Limb (tissue), 2 donors: ENCODE results near the gene HLCS.
"Not testable (repeated sequence)": the region's sequence is repeated elsewhere in the genome, so short reads cannot be mapped to it uniquely, and the experiment has no call there.

Experiments used
- DNase-seq, 2 donors: peaks; one replicate each; pipeline ENCODE4 v3.0.0-alpha.2; 2016; ENCODE audit errors: extremely low spot score in 2 of 2

The HLCS gene

DNA sequence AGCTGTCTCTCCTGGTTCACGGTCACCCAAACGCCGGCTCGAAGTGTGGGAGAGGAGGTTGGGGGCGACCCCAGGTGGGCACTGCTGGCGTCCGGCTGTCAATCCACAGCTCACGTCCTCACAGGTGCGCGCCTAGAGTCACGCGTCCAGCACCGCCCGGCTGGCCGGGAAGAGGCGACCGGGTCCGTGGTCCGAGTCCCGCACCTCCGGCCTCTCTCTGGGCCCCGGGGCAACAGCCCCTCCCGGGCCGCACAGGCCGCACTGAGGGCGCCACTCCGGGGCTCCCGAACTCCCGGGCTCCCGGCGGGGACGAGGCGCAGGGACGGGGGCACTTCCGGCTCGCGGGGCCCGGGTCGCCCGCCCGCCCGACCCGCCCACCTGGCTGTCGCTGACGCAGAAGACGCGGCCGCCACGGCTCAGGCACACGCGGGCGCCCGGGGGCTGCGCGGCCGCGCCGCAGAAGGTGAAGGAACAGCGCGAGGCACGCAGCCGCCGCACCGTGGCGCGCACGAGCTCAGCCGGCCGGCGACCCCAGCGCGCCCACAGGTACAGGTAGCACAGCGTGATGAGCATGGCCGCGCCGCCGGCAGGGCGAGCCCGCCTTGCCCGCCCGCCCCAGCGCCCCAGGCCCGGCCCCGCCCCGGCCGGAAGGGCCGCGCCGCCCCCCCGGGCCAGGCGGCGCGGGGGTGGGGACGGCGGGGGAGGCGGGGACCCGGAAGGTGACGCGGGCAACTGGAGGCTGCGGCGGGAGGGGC is at the start of gene HLCS:
Gene HLCS, minus strand, starts transcription at position 604 of the 755 bp plus-strand sequence. Its CDS starts 31 bp downstream, at position 573.
- DNase-seq, result peak; percentile 53 to 82

DNA sequence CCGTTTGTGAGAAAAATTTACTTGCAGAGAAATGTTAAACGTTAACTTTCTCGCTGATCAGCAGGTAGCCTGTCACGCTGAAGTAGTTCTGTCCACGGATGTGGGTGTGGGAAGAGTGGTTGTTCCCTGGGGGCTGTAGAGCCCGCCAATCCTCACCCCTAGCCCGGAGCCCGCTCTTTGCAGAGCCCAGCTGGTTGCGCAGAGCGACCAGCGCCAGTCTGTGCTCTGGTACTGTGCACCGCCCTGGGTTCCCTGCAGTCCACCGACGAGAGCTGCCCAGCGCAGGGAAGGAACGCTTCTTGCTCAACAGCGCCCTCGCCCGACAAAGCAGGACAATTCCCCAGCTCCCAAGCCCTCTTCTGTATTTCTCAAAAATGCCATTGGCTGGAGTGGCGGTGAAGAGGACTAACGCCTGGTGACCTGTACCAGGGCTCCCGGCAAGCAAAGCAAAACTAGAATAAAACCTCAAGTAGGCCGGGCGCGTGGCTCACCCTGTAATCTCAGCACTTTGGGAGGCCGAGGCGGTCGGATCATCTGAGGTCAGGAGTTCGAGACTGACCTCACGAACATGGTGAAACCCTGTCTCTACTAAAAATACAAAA is 43.4 kb upstream of the HLCS start:
- DNase-seq, result peak; percentile 74 to 83

DNA sequence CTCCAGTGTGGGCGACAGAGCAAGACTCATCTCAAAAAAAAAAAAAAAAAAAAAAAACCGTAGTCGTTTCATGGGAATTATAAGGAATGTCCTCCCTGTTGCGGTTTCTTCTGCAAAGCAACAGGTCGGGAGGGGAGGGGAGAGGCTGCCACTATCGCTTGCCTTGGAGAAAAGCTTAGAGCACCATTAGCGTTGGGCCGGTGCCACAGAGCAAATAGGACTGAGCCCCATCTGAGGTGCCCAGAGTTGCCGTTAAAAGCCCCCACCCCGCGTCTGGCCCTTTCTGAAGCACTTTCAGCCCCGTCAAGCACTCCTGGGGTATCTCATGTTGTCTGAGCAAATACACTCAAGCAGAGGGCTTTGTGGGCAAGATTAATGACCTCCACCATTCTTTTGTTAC is 42.3 kb upstream of the HLCS start:
- DNase-seq, result no peak

DNA sequence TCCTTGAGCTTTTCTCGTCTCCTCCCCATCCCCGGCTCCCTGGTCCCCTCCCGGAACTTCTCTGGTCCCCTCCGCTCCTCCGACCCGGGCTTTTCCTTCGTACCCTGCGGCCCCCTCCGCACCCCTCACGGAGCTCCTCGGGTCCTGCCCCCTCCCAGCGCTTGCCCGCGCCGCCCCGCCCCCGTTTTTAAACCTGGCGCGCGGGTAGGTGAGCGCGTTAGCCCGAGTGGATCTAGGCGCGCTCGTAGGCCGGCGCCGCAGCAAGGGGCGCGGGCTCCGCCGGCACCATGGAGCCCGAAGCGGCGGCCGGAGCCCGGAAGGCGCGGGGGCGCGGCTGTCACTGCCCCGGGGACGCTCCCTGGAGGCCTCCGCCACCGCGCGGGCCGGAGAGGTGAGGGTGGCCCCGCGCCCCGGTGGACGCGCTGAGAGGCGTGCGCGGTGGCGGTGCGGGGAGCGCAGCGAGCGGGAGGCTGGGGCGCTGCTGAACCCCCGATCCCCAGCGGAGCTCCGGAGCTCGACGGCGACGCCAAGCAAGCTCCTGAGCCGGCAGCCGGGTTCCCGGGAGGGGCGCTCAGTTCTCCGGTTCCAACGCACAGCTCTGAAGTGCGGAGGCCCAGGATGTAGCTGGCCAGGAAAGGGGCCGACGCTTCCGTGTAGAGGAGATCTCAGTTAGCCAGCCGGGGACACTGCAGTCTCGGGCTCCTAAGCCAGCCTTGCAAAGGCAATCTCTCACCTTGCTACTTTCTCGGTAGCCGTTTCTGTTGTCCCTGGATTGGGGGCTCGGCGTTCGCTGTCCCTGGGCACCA is 40.2 kb upstream of the HLCS start, which contains the start of gene RIPPLY3:
Gene RIPPLY3, plus strand, starts transcription at position 217 of the 806 bp plus-strand sequence. Its CDS starts 71 bp downstream, at position 288.
- DNase-seq, result peak in 1 of 2 donors; percentile 59

DNA sequence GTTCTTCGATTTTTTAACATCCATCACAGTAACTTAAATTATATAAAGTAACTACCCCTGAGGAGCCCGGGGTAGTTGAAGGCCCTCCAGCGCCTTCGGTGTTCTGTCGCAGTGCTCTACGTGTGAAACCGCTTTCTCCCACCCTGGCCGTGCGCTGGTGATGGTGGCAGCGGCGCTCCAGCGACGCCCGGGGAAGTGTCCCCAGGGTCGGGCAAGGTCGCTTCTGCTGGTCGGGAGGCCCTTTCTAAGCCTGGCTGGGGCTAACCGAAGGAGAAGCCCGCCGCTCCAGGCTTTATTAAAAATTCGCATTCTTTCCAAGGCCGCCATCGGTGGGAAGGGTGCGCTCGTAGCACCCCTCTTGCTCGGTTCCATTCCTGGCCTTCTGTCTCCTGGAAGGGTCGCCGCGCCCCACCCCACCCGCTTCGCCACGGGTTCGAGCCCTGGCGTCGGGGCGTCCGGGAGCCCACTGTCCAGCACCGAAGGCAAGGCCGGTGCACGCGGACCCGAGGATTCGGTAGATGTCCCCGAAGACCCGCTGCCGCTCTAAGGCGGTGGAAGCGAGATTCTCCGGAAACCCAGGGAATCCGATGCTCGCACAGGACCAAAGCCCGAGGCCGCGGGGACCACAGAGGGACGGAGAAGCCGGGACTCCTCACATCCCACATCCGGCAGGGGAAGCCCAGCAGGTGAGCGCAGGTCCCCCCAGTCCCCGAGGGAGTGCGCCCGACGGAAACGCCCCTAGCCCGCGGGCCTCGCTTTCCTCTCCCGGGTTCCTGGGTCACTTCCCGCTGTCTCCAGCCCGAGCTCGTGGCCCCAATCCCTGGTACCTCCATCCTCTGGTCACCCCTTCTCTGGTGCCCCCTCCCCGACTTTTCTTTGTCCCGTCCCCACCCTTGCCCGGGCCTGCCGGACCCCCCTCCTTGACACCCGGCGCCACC is 39.3 kb upstream of the HLCS start:
- no peak for DNase-seq

DNA sequence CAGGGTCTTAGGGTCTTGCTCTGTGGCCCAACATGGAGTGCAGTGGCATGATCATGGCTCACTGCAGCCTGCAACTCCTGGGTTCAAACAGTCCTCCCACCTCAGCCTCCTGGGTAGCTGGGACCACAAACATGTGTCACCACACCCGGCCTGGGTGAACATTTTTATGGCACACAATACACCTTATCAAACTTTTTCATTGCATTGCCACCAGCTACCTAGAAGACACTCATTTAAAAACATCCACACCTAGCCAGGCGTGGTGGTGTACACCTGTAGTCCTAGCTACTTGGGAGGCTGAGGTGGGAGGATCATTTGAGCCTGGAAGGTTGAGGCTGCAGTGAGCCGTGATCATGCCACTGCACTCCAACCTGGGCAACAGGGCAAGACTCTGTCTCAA is 37.4 kb upstream of the HLCS start:
- not testable (repeated sequence) for DNase-seq

DNA sequence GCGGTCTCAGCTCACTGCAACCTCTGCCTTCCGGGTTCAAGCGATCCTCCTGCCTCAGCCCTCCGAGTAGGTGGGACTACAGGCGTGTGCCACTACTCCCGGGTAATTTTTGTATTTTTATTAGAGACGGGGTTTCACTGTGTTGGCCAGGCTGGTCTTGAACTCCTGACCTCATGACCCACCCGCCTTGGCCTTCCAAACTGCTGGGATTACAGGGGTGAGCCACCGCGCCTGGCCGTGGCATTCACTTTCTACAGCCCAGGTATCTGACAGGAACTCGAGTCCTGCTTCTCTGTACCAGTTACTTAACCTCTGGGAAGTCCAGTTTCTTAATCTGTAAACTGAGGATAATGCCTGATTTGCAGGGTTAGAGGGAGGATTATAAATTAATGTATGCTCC is 36.4 kb upstream of the HLCS start:
- DNase-seq, result not testable (repeated sequence)

DNA sequence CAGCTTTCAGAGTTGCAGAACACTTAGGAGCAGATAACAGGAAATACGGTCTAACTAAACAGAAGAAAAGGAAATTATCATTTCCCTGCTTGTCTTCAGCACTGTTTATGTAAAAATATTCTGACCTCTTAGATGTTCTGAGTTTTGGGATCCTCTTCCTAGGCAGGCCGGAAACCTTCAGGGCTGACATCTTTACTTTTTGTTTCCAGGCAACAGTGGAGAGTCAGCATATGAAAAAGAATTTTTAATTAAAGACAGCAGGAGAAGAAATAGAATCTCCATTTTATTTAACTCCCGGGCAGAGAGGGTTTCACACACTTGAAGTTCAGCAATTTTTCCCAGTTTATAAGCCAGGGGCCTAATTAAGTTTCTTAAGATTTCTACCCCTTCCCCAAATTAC is 35.0 kb upstream of the HLCS start:
- no peak for DNase-seq

DNA sequence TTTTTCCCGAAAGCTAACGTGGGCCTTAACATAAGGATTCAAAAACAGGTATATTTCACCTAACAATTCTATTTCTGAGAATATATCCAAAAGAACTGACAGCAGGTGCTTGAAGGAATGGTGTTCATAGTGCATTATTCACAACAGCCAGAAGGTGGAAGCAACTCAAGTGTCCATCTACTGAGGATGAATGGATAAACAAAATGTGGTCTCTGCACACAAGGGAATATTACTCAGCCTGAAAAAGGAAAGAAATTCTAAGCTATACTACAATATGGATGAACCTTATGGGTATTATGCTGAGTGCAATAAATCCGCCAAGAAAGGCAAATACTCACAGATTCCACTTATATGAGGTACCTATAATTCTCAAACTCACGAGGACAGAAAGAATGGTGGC is 33.9 kb upstream of the HLCS start:
- DNase-seq, result no peak

DNA sequence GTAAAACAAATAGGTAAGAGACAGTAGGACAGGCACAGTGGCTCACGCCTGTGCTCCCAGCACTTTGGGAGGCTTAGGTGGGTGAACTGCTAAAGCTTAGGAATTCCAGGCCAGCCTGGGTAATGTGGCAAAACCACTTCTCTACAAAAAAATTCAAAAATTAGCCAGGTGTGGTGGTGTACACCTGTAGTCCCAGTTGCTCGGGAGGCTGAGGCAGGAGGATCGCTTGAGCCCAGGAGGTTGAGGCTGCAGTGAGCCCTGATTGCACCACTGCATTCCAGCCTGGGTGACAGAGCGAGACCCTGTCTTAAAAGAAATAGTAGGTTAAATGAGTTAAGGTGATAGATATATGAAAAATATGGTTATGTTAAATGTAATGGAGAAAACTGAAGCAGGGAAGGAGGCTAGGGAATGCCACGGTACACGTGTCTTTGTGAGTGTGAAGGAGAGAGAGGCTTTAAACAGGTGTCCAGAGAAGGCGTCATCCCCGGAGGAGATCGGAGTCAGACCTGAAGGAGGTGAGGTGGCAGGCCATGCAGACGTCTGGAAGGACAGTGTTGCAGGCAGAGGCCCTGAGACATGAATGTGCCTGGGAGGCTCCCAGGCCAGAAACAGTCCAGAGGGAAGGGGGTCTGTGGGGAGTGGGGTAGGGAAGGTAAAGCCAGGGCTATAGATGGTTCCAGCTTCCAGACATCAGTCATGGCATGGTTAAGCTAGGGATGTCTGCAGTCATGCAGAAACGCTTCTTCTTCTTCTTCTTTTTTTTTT is 32.8 kb upstream of the HLCS start:
- DNase-seq, result no peak

DNA sequence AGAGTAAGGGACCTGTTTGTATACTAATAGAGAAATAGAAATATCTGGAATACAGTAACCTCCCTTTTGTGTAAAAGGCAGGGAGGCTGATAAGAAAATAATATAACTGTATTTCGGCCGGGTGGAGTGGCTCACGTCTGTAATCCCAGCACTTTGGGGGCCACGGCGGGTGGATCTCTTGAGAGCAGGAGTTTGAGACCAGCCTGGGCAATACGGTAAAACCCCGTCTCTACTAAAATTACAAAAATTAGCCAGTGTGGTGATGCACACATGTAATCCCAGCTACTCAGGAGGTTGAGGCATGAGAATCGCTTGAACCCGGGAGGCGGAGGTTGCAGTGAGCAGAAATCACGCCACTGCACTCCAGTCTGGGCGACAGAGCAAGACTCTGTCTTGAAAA is 28.8 kb upstream of the HLCS start:
- not testable (repeated sequence) for DNase-seq

DNA sequence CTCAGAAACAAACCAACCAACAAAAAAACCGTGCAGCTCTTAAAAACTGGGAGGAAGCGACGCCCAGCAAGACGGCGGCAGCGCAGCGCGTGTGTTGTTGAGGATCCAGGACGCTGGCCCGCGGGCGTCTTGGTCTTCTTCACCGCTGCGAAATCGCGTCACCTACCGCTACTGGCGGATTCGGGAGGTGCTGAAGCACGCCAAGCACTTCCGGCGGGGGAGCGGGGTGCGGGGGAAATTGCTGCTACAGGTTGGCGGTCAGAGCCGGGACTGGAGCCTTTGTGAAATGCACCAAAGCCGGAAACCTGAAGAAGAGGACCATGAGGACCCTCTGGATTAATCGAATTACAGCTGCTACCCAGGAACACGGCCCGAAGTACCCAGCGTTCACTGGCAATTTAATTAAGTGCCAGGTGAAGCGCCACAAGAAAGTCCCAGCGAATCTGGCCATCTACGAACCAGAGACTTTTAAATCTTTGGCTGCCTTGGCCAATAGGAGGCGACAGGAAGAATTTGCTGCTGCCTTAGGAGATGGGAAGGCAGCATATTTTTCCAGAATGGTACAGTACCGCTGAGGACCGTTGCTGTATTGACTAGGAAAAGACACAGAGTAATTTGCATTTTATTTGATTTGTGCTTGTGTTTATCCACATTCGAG is 28.2 kb upstream of the HLCS start:
- peak in 1 of 2 donors; percentile 37 for DNase-seq

DNA sequence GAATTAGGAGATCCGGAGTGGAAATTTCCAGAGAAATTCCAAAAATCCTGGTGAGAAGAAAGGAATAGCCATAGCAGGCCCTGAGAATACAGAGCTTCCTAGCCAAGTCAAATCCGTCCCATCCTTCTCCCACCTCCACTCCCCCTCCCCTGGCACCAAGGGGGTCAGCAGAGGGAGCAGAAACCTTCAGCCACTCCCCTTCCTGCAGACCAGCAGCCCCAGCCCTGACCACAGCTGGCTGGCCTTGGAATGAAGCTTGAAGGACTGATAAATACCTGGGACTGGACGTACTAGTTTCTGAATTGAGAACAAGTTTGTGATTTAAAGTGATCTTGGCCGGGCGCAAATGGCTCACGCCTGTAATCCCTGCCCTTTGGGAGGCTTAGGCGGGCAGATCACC is 26.2 kb upstream of the HLCS start:
- no peak for DNase-seq

DNA sequence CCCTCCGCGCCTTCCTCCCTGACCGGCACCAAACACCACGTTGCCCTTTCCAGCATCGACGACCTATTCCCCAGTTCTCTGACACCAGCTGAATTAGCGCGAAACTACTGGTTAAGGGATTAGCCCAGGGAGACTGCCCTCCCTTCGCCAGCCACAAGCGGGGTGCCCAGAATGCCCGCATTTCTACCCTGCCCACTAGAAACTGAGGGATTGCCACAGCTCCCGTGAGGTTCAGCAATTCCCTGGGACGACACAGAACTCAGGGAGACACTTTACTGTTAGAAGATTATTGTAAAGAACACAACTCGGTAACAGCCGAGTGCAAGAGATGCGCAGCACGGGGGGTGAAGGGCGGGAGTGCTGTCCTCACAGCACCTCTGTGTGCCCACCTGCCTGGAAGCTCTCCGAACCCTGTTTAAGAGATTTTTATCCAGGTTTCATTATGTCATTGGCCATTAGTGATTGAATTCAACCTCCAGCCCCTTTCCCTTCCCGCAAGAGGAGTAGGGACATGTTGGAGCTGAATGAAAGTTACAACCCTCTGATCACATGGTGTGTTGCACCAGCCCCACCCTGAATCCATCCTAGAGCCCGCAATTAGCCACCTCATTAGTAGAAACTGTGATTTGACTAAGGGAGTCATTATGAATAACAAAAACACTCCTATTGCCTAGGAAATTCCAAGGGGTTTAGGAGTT is 24.2 kb upstream of the HLCS start:
- no peak for DNase-seq

DNA sequence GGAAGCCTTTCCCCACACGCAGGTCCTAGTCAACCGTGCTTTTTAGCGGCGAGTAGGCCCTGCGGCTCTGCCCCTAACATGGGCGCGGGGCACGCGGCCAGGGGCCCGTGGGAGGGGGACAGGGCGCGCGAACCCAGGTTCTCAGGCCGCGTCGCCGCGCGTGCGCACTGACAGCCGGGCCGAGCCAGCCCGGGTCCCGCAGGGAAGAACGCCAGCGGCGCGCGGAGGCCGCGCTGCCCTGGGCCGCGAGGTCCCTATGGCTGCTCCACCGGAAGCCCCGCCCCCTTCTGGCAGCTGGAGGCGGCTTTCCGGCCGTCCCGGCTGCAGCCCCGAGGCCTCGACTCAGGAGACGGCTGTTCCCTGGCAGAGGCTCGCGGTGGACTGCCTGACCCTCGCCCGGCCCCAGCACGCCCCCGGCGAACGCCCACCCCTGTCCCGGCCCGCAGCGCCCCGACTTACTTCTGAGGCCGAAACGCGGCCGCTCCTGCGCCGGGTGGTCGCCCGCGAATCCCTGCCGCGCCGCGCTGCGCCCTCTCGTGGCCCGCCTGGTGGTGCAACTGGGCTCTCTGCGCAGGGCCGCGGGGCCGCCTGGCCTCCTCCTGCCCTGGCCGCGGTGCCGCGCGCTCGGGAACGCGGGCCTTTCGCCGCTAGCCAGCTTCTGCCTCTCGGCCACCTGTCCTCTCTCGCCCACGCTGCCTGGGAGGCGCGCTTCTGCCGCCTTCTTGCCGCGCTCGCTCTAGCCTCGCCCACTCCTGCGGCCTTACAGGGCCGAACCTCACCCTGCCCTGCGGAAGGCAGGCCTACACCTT is 23.4 kb upstream of the HLCS start:
- peak; percentile 91 to 96 for DNase-seq

DNA sequence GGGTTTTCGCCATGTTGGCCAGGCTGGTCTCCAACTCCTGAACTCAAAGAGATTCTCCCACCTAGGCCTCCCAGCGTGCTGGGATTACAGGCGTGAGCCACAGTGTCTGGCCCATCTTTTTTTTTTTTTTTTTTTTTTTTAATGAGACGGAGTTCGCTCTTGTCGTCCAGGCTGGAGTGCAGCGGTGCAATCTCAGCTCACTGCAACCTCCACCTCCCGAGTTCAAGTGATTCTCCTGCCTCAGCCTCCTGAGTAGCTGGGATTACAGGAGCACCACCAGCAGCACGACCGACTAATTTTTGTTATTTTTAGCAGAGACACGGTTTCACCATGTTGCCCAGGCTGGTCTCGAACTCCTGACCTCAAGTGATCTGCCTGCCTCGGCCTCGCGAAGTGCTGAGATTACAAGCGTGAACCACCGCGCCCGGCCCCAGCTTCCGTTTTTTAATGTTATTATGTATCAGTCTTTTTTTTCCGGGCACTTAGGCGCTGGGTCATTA is 22.8 kb upstream of the HLCS start:
- DNase-seq, result not testable (repeated sequence)

DNA sequence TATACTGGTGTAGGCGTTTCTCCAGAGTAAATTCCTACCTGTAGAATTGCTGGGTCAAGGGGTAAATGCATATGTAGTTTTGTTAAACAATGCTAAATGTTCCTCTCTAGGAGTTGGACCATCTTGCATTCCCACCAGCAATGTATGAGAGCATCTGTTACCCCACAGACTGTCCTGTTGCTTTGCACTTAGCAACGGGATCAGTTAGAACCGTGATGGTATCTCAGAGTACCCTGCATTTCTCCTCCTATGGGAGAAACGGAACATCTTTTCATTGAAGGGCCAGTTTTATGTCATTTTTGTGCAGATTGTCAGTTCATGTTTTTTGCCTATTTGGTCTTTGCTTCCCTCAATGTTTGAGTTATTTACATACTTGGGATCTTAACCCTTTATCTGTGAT is 22.1 kb upstream of the HLCS start:
- DNase-seq, result no peak

DNA sequence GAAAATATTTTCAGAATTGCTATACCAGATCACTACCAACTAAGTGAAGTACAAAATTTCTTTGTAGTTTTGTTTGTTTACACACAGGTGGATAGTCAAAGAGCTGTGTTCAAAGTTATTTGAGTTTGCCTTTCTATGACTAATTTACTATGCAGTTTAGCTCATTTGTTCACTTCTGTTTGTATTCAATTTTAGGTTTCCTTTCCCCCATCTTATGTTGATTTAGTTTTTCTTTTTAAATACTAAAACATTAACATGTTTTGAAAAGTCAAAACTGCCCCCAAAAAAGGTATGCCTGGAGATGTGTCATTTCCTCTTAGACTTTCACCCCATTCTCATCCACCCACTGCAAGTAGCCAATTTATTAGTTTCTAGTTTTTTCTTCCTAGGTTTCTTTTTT is 21.4 kb upstream of the HLCS start:
- DNase-seq, result no peak
